ENCODE measurements around the gene COX6B1.
"Not testable (repeated sequence)": the region's sequence is repeated elsewhere in the genome, so short reads cannot be mapped to it uniquely, and the experiment has no call there.

COX6B1 gene

DNA sequence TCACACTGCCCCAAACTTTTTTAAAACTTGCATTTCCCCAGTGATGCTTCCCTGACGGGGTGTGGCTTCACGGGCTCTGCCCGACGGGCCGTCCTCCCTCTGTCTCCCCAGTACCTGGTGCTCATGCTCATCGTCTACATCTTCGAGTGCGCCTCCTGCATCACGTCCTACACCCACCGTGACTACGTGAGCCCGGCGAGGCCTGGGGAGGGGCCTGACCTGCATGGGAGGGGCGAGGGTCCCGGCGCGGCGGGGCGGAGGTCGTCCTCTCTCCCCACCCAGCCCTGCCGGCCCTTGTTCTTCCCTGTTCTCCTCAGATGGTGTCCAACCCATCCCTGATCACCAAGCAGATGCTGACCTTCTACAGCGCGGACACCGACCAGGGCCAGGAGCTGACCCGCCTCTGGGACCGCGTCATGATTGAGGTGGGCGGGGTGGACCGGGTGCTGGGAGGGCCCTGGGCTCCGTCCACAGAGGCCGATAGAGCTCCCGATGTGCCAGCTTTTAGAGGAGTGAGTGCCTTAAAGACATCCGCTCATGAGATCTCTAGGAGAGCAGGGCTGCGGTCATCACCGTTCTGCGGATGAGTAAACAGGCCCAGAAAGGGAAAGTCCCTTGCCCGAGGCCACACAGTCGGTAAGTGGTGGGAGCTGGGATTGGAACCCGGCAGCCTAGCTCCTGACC, 25.1 kb downstream of the COX6B1 start:
- Histone ChIP-seq H3K9me3 (ENCODE audit: insufficient read depth, low read depth, low read length) (no peaks in the 10 kb centered on the region), H3K9me2 (replicated peaks; ENCODE audit: low read depth, low read length) (no peaks in the 10 kb centered on the region), H3K4me2 (ENCODE audit: low read depth, low read length, poor library complexity, severe bottlenecking) (no peak overlapping the region), H3F3A (ENCODE audit: low read depth) (no peaks in the 10 kb centered on the region), H3K27me3 (ENCODE audit: insufficient read depth, low read length, poor library complexity, severe bottlenecking) (no peaks in the 10 kb centered on the region), H3K4me3 (ENCODE audit: low read length, poor library complexity, severe bottlenecking) (no peak overlapping the region), H3K9ac (ENCODE audit: low read depth, low read length, poor library complexity, severe bottlenecking) (no peak overlapping the region), H3K4me1 (ENCODE audit: insufficient read depth, low read length, poor library complexity, severe bottlenecking) (no peaks in the 10 kb centered on the region), H2AFZ (ENCODE audit: low read length) (no peak overlapping the region), H4K20me1 (ENCODE audit: insufficient read depth, low read length, poor library complexity, severe bottlenecking) (no peaks in the 10 kb centered on the region), H3K79me2 (ENCODE audit: insufficient read depth, low read length) (no peaks in the 10 kb centered on the region), H3K36me3 (ENCODE audit: insufficient read depth, low read length) (no peaks in the 10 kb centered on the region)
- TF ChIP-seq EZH2phosphoT487 (IDR thresholded peaks at IDR 0.05; ENCODE audit: borderline replicate concordance) = no peak
- TF ChIP-seq, protein P1, sequence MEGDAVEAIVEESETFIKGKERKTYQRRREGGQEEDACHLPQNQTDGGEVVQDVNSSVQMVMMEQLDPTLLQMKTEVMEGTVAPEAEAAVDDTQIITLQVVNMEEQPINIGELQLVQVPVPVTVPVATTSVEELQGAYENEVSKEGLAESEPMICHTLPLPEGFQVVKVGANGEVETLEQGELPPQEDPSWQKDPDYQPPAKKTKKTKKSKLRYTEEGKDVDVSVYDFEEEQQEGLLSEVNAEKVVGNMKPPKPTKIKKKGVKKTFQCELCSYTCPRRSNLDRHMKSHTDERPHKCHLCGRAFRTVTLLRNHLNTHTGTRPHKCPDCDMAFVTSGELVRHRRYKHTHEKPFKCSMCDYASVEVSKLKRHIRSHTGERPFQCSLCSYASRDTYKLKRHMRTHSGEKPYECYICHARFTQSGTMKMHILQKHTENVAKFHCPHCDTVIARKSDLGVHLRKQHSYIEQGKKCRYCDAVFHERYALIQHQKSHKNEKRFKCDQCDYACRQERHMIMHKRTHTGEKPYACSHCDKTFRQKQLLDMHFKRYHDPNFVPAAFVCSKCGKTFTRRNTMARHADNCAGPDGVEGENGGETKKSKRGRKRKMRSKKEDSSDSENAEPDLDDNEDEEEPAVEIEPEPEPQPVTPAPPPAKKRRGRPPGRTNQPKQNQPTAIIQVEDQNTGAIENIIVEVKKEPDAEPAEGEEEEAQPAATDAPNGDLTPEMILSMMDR (conservative IDR thresholded peaks at IDR 0.05; ENCODE audit: low read length) = no peak

DNA sequence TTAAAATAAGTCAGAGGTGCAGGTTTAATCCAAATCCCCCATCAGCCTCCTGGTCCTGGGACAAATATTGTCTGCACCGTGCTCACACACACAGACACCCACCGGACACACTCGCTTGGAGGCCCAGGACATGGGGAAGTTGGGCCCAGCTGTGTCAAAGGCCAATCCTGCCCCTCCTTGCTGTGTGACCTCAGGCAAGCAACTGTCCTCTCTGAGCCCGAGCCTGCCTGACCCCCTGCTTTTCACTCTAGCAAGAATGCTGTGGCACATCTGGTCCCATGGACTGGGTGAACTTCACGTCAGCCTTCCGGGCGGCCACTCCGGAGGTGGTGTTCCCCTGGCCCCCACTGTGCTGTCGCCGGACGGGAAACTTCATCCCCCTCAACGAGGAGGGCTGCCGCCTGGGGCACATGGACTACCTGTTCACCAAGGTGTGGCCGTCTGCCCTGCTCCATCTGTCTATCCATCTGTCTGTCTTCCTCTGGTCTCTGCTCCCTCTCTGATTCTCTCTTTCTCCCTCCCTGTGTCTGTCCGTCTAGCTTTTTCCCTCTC, 27.5 kb downstream of the COX6B1 start:
- Histone ChIP-seq H3K79me2 (ENCODE audit: insufficient read depth, low read length) (no peaks in the 10 kb centered on the region), H2AFZ (ENCODE audit: low read length) (no peak overlapping the region), H3K9me2 (replicated peaks; ENCODE audit: low read depth, low read length) (no peaks in the 10 kb centered on the region), H4K20me1 (ENCODE audit: insufficient read depth, low read length, poor library complexity, severe bottlenecking) (no peaks in the 10 kb centered on the region), H3K27me3 (ENCODE audit: insufficient read depth, low read length, poor library complexity, severe bottlenecking) (no peaks in the 10 kb centered on the region), H3K4me1 (ENCODE audit: insufficient read depth, low read length, poor library complexity, severe bottlenecking) (no peaks in the 10 kb centered on the region), H3K9ac (ENCODE audit: low read depth, low read length, poor library complexity, severe bottlenecking) (no peak overlapping the region), H3K9me3 (ENCODE audit: insufficient read depth, low read depth, low read length) (no peaks in the 10 kb centered on the region), H3K4me3 (ENCODE audit: low read length, poor library complexity, severe bottlenecking) (no peak overlapping the region), H3F3A (ENCODE audit: low read depth) (no peaks in the 10 kb centered on the region), H3K36me3 (ENCODE audit: insufficient read depth, low read length) (no peaks in the 10 kb centered on the region), H3K4me2 (ENCODE audit: low read depth, low read length, poor library complexity, severe bottlenecking) (no peak overlapping the region)
- TF ChIP-seq, protein P1 (conservative IDR thresholded peaks at IDR 0.05; ENCODE audit: low read length) = no peak
- no peak for TF ChIP-seq EZH2phosphoT487 (IDR thresholded peaks at IDR 0.05; ENCODE audit: borderline replicate concordance)

DNA sequence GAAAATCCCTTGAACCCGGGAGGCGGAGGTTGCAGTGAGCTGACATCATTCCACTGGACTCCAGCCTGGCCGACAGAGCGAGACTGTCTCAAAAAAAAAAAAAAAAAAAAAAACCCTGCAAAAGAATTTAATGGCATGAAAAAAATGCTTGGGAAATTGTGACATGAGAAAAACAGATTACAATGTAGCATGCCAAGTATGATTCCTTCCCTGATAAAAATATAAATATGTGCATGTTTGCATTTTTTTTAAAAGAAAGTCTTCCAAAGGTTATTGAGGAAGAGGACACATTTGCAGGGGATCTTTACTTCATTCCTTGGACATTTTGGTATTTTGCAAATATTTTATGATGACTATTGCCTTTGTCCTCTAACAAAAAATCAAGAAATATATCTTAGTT, 41.7 kb downstream of the COX6B1 start:
- no peaks in the 10 kb centered on the region for H3K4me1 ChIP-seq (ENCODE audit: insufficient read depth, low read length, poor library complexity, severe bottlenecking)
- H3K9me2 ChIP-seq (replicated peaks; ENCODE audit: low read depth, low read length) = no peaks in the 10 kb centered on the region
- H3F3A ChIP-seq (ENCODE audit: low read depth) = no peaks in the 10 kb centered on the region
- no peaks in the 10 kb centered on the region for H3K27me3 ChIP-seq (ENCODE audit: insufficient read depth, low read length, poor library complexity, severe bottlenecking)
- H3K9ac ChIP-seq (ENCODE audit: low read depth, low read length, poor library complexity, severe bottlenecking) = no peak overlapping the region
- no peak overlapping the region for H3K4me3 ChIP-seq (ENCODE audit: low read length, poor library complexity, severe bottlenecking)
- H3K4me2 ChIP-seq (ENCODE audit: low read depth, low read length, poor library complexity, severe bottlenecking) = no peak overlapping the region
- no peak overlapping the region for H2AFZ ChIP-seq (ENCODE audit: low read length)
- TF ChIP-seq EZH2phosphoT487 (IDR thresholded peaks at IDR 0.05; ENCODE audit: borderline replicate concordance) = no peak
- TF ChIP-seq, protein P1 (conservative IDR thresholded peaks at IDR 0.05; ENCODE audit: low read length) = no peak
- H3K79me2 ChIP-seq (ENCODE audit: insufficient read depth, low read length) = no peaks in the 10 kb centered on the region
- H4K20me1 ChIP-seq (ENCODE audit: insufficient read depth, low read length, poor library complexity, severe bottlenecking) = no peaks in the 10 kb centered on the region
- no peaks in the 10 kb centered on the region for H3K36me3 ChIP-seq (ENCODE audit: insufficient read depth, low read length)
- no peaks in the 10 kb centered on the region for H3K9me3 ChIP-seq (ENCODE audit: insufficient read depth, low read depth, low read length)

DNA sequence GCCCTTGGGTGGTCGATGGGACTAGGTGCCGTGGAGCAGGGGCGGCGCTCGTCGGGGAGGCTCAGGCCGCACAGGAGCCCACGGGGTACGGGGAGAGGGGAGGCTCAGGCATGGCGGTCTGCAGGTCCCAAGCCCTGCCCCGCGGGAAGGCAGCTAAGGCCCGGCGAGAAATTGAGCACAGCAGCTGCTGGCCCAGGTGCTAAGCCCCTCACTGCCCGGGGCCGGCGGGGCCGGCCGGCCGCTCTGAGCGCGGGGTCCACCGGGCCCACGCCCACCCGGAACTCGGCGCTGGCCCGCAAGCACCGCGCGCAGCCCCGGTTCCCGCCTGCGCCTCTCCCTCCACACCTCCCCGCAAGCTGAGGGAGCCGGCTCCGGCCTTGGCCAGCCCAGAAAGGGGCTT, 43.0 kb downstream of the COX6B1 start:
- not testable (repeated sequence) for H2AFZ ChIP-seq (ENCODE audit: low read length); H4K20me1 ChIP-seq (ENCODE audit: insufficient read depth, low read length, poor library complexity, severe bottlenecking); H3K9me2 ChIP-seq (replicated peaks; ENCODE audit: low read depth, low read length); H3K4me2 ChIP-seq (ENCODE audit: low read depth, low read length, poor library complexity, severe bottlenecking); H3K4me3 ChIP-seq (ENCODE audit: low read length, poor library complexity, severe bottlenecking); H3K9ac ChIP-seq (ENCODE audit: low read depth, low read length, poor library complexity, severe bottlenecking); H3K36me3 ChIP-seq (ENCODE audit: insufficient read depth, low read length); H3K79me2 ChIP-seq (ENCODE audit: insufficient read depth, low read length); H3K27me3 ChIP-seq (ENCODE audit: insufficient read depth, low read length, poor library complexity, severe bottlenecking); H3F3A ChIP-seq (ENCODE audit: low read depth); H3K9me3 ChIP-seq (ENCODE audit: insufficient read depth, low read depth, low read length); H3K4me1 ChIP-seq (ENCODE audit: insufficient read depth, low read length, poor library complexity, severe bottlenecking)
